Colonic mucosa (tissue), 4 donors: ENCODE results near the gene HPS1. TPM values are rescaled to one million over a fixed set of nuclear protein-coding genes. Genes with fewer than 3 reads are reported as not detected.
A peak's percentile ranks its signal among the peaks of the same experiment; 100 is the strongest.
"Not testable (repeated sequence)": the region's sequence is repeated elsewhere in the genome, so short reads cannot be mapped to it uniquely, and the experiment has no call there.

Source experiments
- DNase-seq: peaks from one replicate; pipeline ENCODE4 v3.0.0-alpha.2; 2020
- H3K27ac ChIP-seq: fragments of 200-600 bp; one replicate; pipeline ENCODE4 v1.8.0; 2021
- H3K27me3 ChIP-seq: fragments of 200-600 bp; one replicate; pipeline ENCODE4 v1.8.0; 2021
- H3K36me3 ChIP-seq: fragments of 200-600 bp; one replicate; pipeline ENCODE4 v1.8.0; 2021
- H3K4me1 ChIP-seq: fragments of 200-600 bp; one replicate; pipeline ENCODE4 v1.8.0; 2021; ENCODE audit warnings: mild to moderate bottlenecking
- H3K4me3 ChIP-seq: fragments of 200-600 bp; one replicate; pipeline ENCODE4 v1.8.0; 2021
- H3K9ac ChIP-seq, 2 donors: one replicate each; pipeline ENCODE4 v1.7.0; 2013; ENCODE audit warnings: control low read depth in 2 of 2, low read depth in 2 of 2, low read length in 2 of 2
- H3K9me3 ChIP-seq: fragments of 200-600 bp; one replicate; pipeline ENCODE4 v1.8.0; 2021
- intact Hi-C: fragments of 100-400 bp; cut with DNase I; formaldehyde crosslinking; loops from one replicate; pipeline ENCODE4 v1.14.1; 2022
- total RNA-seq, 2 donors: library from RNA; stranded (reverse); fragmentation: NEBNext Ultra II Directional in 1 of 2; extraction: Animal tissue kit (Norgen Biotek cat#: 25700) in 1 of 2; gene quantifications; one replicate each; pipeline ENCODE4 v1.2.1, GENCODE V29; 2021
- TF ChIP-seq, protein P1 (sequence below): fragments of 200-600 bp; IDR thresholded peaks from one replicate; pipeline ENCODE4 v1.8.0; 2022; ENCODE audit warnings: antibody characterized with exemption, mild to moderate bottlenecking
- donor health status: healthy.
- donor health status: DM: no; HTN: no; CAD: no.
- donor health status: DM: no; HTN: no; CAD: no.

Gene HPS1
- total RNA-seq, 2 donors from 2014 or later, result 69.5 to 72.2 TPM

GRCh38 chr10:98383869-98384268 is 62.9 kb downstream of the HPS1 start:
- H3K36me3 ChIP-seq, result no peaks in the 10 kb centered on the region
- no peak overlapping the region for H3K9ac ChIP-seq
- intact Hi-C loops, result no loop called here
- H3K27me3 ChIP-seq, result no peaks in the 10 kb centered on the region
- no peaks in the 10 kb centered on the region for H3K9me3 ChIP-seq
- no peak for DNase-seq
- H3K4me1 ChIP-seq, result no peaks in the 10 kb centered on the region
- no peak overlapping the region for H3K4me3 ChIP-seq
- TF ChIP-seq, protein P1, sequence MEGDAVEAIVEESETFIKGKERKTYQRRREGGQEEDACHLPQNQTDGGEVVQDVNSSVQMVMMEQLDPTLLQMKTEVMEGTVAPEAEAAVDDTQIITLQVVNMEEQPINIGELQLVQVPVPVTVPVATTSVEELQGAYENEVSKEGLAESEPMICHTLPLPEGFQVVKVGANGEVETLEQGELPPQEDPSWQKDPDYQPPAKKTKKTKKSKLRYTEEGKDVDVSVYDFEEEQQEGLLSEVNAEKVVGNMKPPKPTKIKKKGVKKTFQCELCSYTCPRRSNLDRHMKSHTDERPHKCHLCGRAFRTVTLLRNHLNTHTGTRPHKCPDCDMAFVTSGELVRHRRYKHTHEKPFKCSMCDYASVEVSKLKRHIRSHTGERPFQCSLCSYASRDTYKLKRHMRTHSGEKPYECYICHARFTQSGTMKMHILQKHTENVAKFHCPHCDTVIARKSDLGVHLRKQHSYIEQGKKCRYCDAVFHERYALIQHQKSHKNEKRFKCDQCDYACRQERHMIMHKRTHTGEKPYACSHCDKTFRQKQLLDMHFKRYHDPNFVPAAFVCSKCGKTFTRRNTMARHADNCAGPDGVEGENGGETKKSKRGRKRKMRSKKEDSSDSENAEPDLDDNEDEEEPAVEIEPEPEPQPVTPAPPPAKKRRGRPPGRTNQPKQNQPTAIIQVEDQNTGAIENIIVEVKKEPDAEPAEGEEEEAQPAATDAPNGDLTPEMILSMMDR, result no peak
- no peak overlapping the region for H3K27ac ChIP-seq

GRCh38 chr10:98383134-98383667 is 63.5 kb downstream of the HPS1 start:
- H3K4me3 ChIP-seq, DNase-seq, H3K27ac ChIP-seq, H3K4me1 ChIP-seq, H3K36me3 ChIP-seq, H3K9me3 ChIP-seq, H3K27me3 ChIP-seq, intact Hi-C loops: not testable (repeated sequence)
- peak overlapping the region in 1 of 2 donors; percentile 12 for H3K9ac ChIP-seq

DNA sequence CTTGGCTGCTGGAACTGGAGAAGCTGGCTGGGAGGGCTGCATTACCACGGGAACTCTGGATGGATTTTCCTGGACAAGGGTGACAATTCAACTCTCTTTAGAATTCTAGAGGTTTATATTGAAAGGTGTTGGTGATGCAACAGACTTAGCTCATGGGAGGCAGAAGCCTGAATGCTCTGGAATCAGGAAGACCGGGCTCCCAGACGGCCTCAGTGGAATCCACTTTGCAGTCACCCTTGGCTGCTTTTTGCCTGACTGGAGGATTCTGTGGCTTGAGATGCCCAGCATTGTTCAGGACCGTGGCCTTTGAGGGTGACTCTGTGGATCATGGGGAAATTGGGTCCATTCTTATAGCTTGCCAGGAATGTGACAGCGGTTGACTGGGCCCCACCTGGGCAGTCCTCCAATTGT is 64.0 kb downstream of the HPS1 start:
- H3K36me3 ChIP-seq, result no peaks in the 10 kb centered on the region
- H3K4me1 ChIP-seq, result no peaks in the 10 kb centered on the region
- DNase-seq, result no peak
- H3K27ac ChIP-seq, result no peak overlapping the region
- intact Hi-C loops, result no loop called here
- TF ChIP-seq, protein P1, result no peak
- no peaks in the 10 kb centered on the region for H3K9me3 ChIP-seq
- H3K9ac ChIP-seq, result peak overlapping the region in 1 of 2 donors; percentile 12
- no peak overlapping the region for H3K4me3 ChIP-seq
- no peaks in the 10 kb centered on the region for H3K27me3 ChIP-seq

- Histone ChIP-seq H3K27ac (no peak overlapping the region), H3K27me3 (no peaks in the 10 kb centered on the region), H3K4me3 (no peak overlapping the region), H3K9me3 (no peaks in the 10 kb centered on the region), H3K36me3 (no peaks in the 10 kb centered on the region), H3K9ac (no peak overlapping the region), H3K4me1 (no peaks in the 10 kb centered on the region)
- no peak for DNase-seq
- TF ChIP-seq, protein P1, result no peak
- intact Hi-C loops, result no loop called here
Measured at GRCh38 chr10:98380493-98381339, 66.0 kb downstream of the HPS1 start.

DNA sequence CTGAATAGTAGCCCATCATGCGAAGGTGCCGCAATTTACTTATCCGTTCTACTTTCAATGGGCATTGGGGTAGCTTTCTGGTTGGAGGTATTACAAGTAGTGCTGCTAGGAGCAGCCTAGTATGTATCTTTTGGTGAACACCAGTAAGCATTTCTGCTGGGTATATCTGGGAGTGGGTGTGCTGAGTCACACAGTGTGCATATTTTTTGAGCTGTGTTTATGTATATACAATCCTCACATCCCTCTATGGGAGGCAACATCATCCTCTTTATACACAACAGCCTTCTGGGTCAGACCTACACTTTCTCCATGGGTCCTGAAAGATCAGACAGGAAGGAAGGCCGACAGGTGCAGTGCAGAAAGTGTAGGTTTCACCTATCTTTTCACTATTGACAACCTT is 68.0 kb downstream of the HPS1 start:
- DNase-seq, result no peak
- Histone ChIP-seq H3K9ac (no peak overlapping the region), H3K4me3 (no peak overlapping the region), H3K9me3 (no peaks in the 10 kb centered on the region), H3K27ac (no peak overlapping the region), H3K4me1 (no peaks in the 10 kb centered on the region), H3K27me3 (no peaks in the 10 kb centered on the region), H3K36me3 (no peaks in the 10 kb centered on the region)
- TF ChIP-seq, protein P1, result no peak
- intact Hi-C loops, result no loop called here

- H3K27ac ChIP-seq, result no peak overlapping the region
- TF ChIP-seq, protein P1, result no peak
- no peak for DNase-seq
- H3K9me3 ChIP-seq, result no peaks in the 10 kb centered on the region
- intact Hi-C loops, result no loop called here
- no peak overlapping the region for H3K4me3 ChIP-seq
- H3K36me3 ChIP-seq, result no peaks in the 10 kb centered on the region
- H3K4me1 ChIP-seq, result no peaks in the 10 kb centered on the region
- no peak overlapping the region for H3K9ac ChIP-seq
- H3K27me3 ChIP-seq, result no peaks in the 10 kb centered on the region
Measured at GRCh38 chr10:98377536-98377935, 69.2 kb downstream of the HPS1 start.
